Tibial artery (tissue), 4 donors: ENCODE results near the gene MGST1.
A peak's percentile ranks its signal among the peaks of the same experiment; 100 is the strongest.

Experiments used
- DNase-seq, 2 donors: peaks; one replicate each; pipeline ENCODE4 v3.0.0-alpha.2; 2019
- H3K27ac ChIP-seq, 2 donors: fragments of 200-600 bp; sonication (generic) in 1 of 2; 1 replicate in 1 of 2; 2 replicates in 1 of 2; pipeline ENCODE4 v1.5.1; 2018 to 2019; ENCODE audit warnings: mild to moderate bottlenecking in 1 of 2
- H3K27me3 ChIP-seq, 2 donors: fragments of 200-600 bp; sonication (generic) in 1 of 2; one replicate each; pipeline versions ENCODE4 v1.5.1 to v1.6.0; 2016 to 2019
- H3K36me3 ChIP-seq, 3 donors: fragments of 200-600 bp; sonication (generic) in 2 of 3; one replicate each; pipeline ENCODE4 v1.5.1; 2016 to 2019; ENCODE audit warnings: mild to moderate bottlenecking in 2 of 3
- H3K4me1 ChIP-seq, 4 donors: fragments of 200-600 bp; sonication (generic) in 2 of 4; 1 replicate in 3 of 4; 2 replicates in 1 of 4; pipeline ENCODE4 v1.5.1; 2016 to 2019
- H3K4me3 ChIP-seq, 2 donors: fragments of 200-600 bp; sonication (generic) in 1 of 2; 1 replicate in 1 of 2; 2 replicates in 1 of 2; pipeline ENCODE4 v1.5.1; 2018 to 2019; ENCODE audit warnings: mild to moderate bottlenecking in 2 of 2
- H3K9me3 ChIP-seq, 3 donors: fragments of 200-600 bp; sonication (generic) in 1 of 3; one replicate each; pipeline ENCODE4 v1.5.1; 2016 to 2019
- intact Hi-C: fragments of 100-400 bp; cut with DNase I; formaldehyde crosslinking; loops from one replicate; pipeline ENCODE4 v1.15.0; 2023; ENCODE audit warnings: low total_unique reads
- TF ChIP-seq, protein P1 (sequence below), 2 experiments: fragments of 200-600 bp in 1 of 2; fragments of 450-650 bp in 1 of 2; IDR thresholded peaks; one replicate each; pipeline ENCODE4 v1.5.1; 2017 to 2019; ENCODE audit warnings: antibody characterized with exemption in 2 of 2, mild to moderate bottlenecking in 1 of 2, moderate library complexity in 1 of 2

MGST1 gene

DNA sequence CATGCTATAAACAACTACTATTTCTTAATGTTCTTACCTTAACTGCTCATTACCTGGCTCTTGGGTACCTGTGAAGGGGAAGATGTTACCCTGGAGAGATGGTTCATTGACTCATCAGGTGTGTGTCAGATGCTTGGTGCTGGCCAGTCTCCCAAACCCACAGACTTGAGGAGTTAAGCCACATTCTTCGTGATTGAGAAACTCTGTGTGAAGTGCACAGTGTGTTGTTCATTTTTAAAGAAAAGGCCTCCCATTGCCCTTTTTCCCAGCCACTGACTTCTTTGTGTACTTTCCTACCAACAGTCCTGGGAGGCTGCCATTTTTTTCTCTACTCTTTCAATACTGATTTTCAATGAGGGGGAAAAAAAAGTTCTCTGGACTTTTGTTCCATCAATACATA lies 3.2 kb downstream of the MGST1 start:
- peaks cover 0 to 7% (median 0%) of the 10 kb centered on the region in 4 donors for H3K4me1 ChIP-seq
- peak; percentile 79 to 82 for DNase-seq
- H3K36me3 ChIP-seq: no peaks in the 10 kb centered on the region
- H3K27ac ChIP-seq: no peak overlapping the region
- TF ChIP-seq, protein P1, sequence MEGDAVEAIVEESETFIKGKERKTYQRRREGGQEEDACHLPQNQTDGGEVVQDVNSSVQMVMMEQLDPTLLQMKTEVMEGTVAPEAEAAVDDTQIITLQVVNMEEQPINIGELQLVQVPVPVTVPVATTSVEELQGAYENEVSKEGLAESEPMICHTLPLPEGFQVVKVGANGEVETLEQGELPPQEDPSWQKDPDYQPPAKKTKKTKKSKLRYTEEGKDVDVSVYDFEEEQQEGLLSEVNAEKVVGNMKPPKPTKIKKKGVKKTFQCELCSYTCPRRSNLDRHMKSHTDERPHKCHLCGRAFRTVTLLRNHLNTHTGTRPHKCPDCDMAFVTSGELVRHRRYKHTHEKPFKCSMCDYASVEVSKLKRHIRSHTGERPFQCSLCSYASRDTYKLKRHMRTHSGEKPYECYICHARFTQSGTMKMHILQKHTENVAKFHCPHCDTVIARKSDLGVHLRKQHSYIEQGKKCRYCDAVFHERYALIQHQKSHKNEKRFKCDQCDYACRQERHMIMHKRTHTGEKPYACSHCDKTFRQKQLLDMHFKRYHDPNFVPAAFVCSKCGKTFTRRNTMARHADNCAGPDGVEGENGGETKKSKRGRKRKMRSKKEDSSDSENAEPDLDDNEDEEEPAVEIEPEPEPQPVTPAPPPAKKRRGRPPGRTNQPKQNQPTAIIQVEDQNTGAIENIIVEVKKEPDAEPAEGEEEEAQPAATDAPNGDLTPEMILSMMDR (IDR thresholded peaks at IDR 0.05): no peak
- peaks cover 0 to 3% of the 10 kb centered on the region in 2 donors for H3K27me3 ChIP-seq
- H3K9me3 ChIP-seq: no peaks in the 10 kb centered on the region
- intact Hi-C loops: no loop called here
- H3K4me3 ChIP-seq: no peak overlapping the region

DNA sequence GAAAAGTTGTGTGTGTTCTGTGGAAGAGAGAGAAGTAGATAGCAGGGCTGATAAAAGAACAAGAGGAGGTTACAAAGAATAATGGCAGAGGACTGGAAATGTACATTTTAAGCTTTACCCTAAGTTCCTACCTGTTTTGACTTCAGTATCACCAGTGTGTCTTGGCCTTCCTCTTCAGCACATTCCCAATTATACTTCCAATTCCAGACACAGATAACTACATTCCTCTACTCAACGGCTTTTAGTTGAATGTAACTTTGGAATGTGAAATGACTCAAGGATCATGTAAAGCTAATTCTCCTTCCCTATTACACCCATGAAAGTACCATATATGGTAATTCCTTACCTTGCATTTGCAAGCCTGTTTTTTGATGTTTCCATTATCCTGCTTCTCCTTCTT lies 5.0 kb downstream of the MGST1 start:
- intact Hi-C loops: no loop called here
- Histone ChIP-seq H3K9me3 (no peaks in the 10 kb centered on the region), H3K27me3 (peaks cover 0 to 3% of the 10 kb centered on the region in 2 donors), H3K4me3 (no peak overlapping the region), H3K4me1 (peaks cover 0 to 4% (median 0%) of the 10 kb centered on the region in 4 donors), H3K27ac (no peak overlapping the region), H3K36me3 (no peaks in the 10 kb centered on the region)
- TF ChIP-seq, protein P1 (IDR thresholded peaks at IDR 0.05): no peak
- DNase-seq: no peak

DNA sequence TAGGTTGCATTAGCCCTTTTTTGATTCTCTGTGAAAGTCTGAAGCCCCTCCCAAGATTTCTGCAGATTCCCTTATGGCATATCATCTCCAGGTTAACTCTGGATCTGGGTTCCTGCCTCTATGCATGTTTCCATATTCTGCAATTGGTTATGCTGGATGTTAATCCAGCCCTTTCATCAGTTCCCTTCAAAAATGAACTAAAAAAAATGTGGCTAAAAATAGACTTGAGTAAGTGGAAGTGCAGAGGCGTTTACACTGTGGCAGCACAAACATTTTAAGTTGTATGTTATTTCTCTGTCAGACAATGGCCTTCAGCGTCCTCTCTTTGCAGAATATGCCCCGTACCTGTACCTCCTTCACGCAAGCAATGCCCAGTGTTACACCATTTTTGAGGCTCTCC lies 11.4 kb downstream of the MGST1 start:
- Histone ChIP-seq H3K36me3 (peaks cover 0 to 6% (median 0%) of the 10 kb centered on the region in 3 donors), H3K4me3 (no peak overlapping the region), H3K4me1 (no peaks in the 10 kb centered on the region), H3K9me3 (no peaks in the 10 kb centered on the region), H3K27me3 (no peaks in the 10 kb centered on the region), H3K27ac (no peak overlapping the region)
- DNase-seq: no peak
- TF ChIP-seq, protein P1 (IDR thresholded peaks at IDR 0.05): no peak
- intact Hi-C loops: no loop called here

DNA sequence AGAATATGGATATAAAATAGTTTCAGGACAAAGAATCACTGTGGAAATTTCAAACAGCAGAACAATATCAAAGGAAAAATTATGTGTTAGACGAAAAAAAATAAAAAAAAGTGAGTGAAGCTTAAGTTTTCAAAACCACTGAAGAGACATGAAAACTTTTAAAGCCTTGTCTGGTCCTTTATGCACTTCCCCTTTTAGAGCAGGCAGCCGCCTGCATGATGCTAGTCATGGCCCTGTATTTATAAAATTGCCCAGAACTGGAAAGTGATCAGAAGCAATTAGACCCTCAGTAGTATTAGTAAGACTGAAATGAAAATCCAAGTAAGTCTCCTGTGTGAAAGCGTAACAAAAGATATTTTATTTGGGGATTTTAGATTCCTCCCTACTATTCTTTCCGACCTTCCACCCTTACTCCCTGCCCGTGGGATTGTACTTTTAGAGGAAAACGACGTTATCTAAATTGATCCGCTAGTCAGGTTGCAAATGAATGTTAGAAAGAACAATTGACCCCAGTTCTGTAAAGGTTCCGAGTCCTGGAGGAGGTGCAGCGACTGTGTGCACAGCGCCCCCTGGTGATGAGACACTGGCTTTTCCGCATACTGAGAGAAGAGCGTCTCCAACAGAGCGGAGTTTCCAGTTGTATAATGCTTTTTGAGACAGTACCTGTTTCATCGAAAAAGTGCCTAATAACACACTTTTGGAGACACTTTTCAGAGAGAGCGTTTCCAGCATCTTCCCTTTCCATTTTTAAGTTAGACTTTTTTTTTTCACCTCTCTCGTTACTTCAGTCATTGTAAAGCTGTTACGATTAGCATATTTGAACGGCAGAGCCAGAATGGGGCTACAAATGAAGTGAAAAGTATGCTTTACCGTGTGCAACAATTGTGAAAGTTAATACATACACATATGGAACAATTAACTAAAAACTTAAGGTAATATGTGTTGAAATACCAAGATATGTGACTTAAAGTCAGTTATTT lies 12.4 kb downstream of the MGST1 start:
- Histone ChIP-seq H3K27ac (no peak overlapping the region), H3K4me3 (no peak overlapping the region), H3K4me1 (no peaks in the 10 kb centered on the region), H3K27me3 (no peaks in the 10 kb centered on the region), H3K9me3 (no peaks in the 10 kb centered on the region), H3K36me3 (peaks cover 0 to 6% (median 0%) of the 10 kb centered on the region in 3 donors)
- intact Hi-C loops: no loop called here
- peak in 1 of 2 donors; percentile 40 for DNase-seq
- TF ChIP-seq, protein P1 (IDR thresholded peaks at IDR 0.05): peak; percentile 28 to 31

DNA sequence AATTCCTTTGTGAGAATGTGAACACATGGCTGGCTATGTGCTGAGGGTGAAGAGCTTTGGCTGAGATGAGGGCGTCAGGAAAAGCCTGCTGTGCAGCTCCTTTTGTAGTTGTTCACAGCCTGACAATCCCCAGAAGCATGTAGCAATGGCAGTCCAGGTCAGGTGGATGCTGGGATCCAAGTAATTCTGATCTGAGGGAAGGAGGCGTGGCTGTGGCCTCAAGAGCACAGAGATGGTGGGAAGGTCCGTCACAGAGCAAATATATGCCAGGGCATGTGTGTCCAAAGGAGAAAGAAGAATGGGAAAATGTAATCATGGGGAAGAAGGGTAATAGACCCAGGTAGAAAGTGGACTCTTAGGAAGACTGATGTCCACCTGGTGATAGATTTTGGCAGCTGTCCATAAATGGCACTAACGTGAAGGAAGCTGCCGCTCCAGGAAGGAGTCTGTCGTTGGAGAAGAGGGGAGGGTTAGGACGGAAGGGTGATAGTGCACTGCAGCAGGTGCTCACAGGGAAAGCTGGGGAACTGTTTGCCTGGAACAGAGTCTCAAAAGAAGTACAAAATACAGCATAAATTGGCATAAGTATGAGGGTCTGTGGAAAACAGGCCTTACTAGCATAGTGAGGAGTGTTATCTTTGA lies 13.8 kb downstream of the MGST1 start:
- H3K27me3 ChIP-seq: no peaks in the 10 kb centered on the region
- DNase-seq: no peak
- H3K4me3 ChIP-seq: no peak overlapping the region
- intact Hi-C loops: no loop called here
- H3K36me3 ChIP-seq: peaks cover 0 to 6% (median 0%) of the 10 kb centered on the region in 3 donors
- no peak overlapping the region for H3K27ac ChIP-seq
- TF ChIP-seq, protein P1 (IDR thresholded peaks at IDR 0.05): no peak
- H3K9me3 ChIP-seq: no peaks in the 10 kb centered on the region
- H3K4me1 ChIP-seq: no peaks in the 10 kb centered on the region
